Fibroblast of pulmonary artery (primary cell): ENCODE measurements around the gene KRT24.
A peak's percentile ranks its signal among the peaks of the same experiment; 100 is the strongest.

ENCODE experiments used
- DNase-seq: peaks from one replicate; pipeline ENCODE4 v3.0.0-alpha.2; 2010; ENCODE audit warnings: low read depth
- H3K4me3 ChIP-seq: replicated peaks from 2 replicates; pipeline ENCODE4 v1.5.1; 2011; ENCODE audit warnings: low read depth, mild to moderate bottlenecking, control low read depth, low read length, moderate library complexity
- TF ChIP-seq, protein P1 (sequence below): IDR thresholded peaks from 2 replicates; pipeline ENCODE4 v1.5.1; 2011; ENCODE audit warnings: mild to moderate bottlenecking, control low read depth, low read length, inconsistent platforms; ENCODE audit errors: missing control alignments

Gene KRT24

DNA sequence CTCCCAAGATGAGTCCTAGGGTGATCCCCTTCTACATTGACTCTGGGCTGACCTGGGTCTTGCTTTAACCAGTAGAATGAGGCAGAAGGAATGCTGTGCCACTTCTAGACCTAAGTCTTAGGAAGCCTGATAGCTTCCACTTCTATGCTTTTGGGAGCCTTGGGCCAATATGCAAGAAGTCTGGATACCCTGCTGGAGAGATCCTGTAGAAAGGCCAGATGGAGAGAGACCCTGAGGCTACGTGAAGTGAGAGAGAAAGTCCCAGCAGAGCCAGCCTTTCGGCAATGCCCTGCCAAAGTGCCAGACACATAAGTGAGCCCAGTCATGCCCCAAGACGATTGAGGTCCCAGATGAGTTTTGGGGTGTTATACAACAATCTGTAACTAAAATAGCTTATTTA, 40.3 kb downstream of the KRT24 start:
- TF ChIP-seq, protein P1, sequence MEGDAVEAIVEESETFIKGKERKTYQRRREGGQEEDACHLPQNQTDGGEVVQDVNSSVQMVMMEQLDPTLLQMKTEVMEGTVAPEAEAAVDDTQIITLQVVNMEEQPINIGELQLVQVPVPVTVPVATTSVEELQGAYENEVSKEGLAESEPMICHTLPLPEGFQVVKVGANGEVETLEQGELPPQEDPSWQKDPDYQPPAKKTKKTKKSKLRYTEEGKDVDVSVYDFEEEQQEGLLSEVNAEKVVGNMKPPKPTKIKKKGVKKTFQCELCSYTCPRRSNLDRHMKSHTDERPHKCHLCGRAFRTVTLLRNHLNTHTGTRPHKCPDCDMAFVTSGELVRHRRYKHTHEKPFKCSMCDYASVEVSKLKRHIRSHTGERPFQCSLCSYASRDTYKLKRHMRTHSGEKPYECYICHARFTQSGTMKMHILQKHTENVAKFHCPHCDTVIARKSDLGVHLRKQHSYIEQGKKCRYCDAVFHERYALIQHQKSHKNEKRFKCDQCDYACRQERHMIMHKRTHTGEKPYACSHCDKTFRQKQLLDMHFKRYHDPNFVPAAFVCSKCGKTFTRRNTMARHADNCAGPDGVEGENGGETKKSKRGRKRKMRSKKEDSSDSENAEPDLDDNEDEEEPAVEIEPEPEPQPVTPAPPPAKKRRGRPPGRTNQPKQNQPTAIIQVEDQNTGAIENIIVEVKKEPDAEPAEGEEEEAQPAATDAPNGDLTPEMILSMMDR = no peak
- DNase-seq = no peak

DNA sequence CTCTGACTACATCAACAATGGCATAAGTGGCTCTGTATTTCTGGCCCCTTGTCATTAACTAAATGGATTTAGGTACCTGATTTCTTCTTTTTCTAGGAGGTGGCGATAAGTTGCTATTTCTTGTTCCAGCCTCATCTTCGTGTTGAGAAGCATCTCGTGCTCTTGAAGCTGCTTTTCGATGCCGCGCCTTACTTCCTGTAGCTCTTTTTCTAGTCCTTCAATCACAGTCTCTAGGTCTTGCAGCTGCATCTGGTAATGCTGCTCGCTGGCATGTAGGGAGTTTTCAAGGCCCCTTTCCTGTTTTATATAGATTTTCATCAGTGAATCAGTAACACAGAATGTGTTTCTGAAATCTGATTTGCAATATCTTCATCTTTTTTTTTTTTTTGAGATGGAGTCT, 43.6 kb downstream of the KRT24 start:
- TF ChIP-seq, protein P1 = no peak
- H3K4me3 ChIP-seq = no peak overlapping the region
- DNase-seq = no peak

More for the DNA sequence above, 40.3 kb downstream of the KRT24 start:
- no peak overlapping the region for H3K4me3 ChIP-seq

DNA sequence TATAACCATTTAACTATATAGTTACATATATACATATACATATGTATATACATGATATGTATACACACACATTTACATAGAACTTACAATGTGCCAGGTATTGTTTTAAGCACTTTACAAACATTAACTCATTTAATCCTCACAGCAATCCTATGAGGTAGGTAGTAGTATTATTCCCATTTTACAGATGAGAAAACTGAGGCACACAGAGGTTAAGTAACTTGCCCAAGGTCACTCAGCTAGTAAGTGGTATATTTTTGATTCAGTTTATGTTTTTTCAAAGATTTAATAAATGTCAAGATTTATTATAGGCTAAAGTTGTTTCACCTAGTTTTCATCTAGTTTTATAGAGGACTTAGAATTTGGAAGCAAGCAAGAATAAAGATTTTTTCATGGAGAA, 45.2 kb downstream of the KRT24 start:
- no peak for DNase-seq
- TF ChIP-seq, protein P1 = no peak
- no peak overlapping the region for H3K4me3 ChIP-seq

DNA sequence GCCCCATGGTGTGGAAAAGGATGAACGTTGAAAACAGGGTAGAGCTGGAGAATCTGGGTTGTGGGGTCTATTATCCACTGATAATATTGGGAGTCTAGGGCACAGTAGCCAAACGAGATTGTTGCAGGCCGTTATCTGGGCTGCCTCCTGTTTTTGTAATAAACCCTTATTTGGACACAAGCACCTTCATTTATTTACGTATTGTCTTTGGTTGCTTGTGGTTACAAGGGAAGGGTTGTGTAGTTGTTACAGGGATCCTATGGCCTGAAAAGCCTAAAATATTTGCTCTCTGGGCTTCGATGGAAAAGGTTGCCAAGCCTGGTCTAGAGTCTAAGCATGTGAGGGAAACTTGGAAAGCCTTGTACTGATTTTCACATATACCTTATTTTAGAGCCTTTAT, 51.6 kb downstream of the KRT24 start:
- TF ChIP-seq, protein P1 = no peak
- no peak for DNase-seq
- H3K4me3 ChIP-seq = no peak overlapping the region

DNA sequence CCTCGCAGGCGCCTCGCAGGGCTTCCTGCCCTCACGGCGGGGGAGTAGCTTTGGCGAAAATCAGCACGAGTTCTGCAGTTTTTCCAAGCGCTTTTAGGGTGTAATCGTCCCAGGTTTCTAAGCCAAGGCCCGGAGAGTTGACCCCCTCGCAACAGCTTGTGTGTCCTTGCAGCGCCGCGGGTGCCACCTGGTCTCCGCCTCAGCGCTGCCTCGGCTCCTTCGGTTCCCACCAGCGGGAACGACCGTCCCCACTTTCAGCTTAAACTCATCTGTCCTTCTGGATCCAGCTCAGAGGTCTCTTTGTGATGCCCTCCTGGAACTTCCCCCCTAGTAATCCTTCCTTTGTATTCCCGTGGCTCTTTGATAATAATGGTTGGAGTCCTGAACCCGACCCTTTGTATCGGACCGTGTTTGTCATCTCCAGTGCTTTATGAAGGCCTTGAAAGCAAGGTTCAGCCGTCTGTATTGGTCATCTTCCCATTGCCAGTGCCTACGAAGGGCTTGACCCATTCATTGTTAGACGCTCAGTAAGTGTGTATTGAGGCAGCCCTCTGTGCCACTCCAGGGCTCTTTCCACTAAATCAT, 55.1 kb downstream of the KRT24 start:
- DNase-seq = no peak
- TF ChIP-seq, protein P1 = no peak
- peak overlapping the region; percentile 96 for H3K4me3 ChIP-seq
